NB4 (cell line): ENCODE measurements around the gene KRT77.

Experiments
- DNase-seq: peaks from one replicate; pipeline ENCODE4 v3.0.0; 2010; ENCODE audit warnings: low read depth
- H3K4me3 ChIP-seq: one replicate; pipeline ENCODE4 v1.5.1; 2011; ENCODE audit warnings: mild to moderate bottlenecking, low read depth, low read length, moderate library complexity
- MYC ChIP-seq: IDR thresholded peaks from 2 replicates; pipeline ENCODE4 v1.6.1; 2011; ENCODE audit warnings: low read depth, low read length
- POLR2A ChIP-seq: IDR thresholded peaks from 2 replicates; pipeline ENCODE4 v1.6.1; 2011; ENCODE audit warnings: mild to moderate bottlenecking; ENCODE audit not compliant: insufficient read length; ENCODE audit errors: extremely low read depth
- TF ChIP-seq, protein P1 (sequence below): IDR thresholded peaks from one replicate; pipeline ENCODE4 v1.5.1; 2012; ENCODE audit warnings: low read depth, low read length
- TF ChIP-seq, protein P2 (sequence below): IDR thresholded peaks from 2 replicates; pipeline ENCODE4 v1.6.1; 2011; ENCODE audit warnings: low read depth, low read length

The KRT77 gene

DNA sequence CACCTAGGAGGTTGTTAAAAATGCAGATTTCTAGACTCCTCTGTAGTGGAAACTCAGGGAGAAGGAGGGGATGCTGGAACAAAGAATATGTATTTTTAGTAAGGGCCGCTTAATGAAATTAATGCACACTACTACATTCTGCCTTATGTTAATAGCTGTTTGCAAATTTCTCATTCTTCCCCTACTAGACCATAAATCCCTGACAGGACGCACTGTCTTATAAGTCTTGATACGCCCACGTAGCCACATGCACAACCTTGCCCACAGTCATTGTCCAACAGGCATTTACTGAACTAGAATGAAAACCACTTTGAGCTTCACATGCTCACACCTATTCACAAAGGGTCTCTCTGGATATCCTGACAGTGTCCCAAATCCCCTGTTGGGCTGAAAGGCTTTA lies 61.9 kb downstream of the KRT77 start:
- TF ChIP-seq, protein P1, sequence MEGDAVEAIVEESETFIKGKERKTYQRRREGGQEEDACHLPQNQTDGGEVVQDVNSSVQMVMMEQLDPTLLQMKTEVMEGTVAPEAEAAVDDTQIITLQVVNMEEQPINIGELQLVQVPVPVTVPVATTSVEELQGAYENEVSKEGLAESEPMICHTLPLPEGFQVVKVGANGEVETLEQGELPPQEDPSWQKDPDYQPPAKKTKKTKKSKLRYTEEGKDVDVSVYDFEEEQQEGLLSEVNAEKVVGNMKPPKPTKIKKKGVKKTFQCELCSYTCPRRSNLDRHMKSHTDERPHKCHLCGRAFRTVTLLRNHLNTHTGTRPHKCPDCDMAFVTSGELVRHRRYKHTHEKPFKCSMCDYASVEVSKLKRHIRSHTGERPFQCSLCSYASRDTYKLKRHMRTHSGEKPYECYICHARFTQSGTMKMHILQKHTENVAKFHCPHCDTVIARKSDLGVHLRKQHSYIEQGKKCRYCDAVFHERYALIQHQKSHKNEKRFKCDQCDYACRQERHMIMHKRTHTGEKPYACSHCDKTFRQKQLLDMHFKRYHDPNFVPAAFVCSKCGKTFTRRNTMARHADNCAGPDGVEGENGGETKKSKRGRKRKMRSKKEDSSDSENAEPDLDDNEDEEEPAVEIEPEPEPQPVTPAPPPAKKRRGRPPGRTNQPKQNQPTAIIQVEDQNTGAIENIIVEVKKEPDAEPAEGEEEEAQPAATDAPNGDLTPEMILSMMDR: no peak
- TF ChIP-seq POLR2A (no peak), MYC (no peak)
- TF ChIP-seq, protein P2, sequence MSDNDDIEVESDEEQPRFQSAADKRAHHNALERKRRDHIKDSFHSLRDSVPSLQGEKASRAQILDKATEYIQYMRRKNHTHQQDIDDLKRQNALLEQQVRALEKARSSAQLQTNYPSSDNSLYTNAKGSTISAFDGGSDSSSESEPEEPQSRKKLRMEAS: no peak
- no peak overlapping the region for H3K4me3 ChIP-seq

More for the DNA sequence above, 61.9 kb downstream of the KRT77 start:
- DNase-seq: no peak
